Activated T-helper 1 cell treated with Interleukin-2 at 50 U/mL for 16 hours (primary cell): ENCODE data around the gene NFKBIL1.
A peak's percentile ranks its signal among the peaks of the same experiment; 100 is the strongest.

Experiments
- DNase-seq: peaks from one replicate; pipeline ENCODE4 v3.0.0-alpha.2; 2020; ENCODE audit warnings: low read depth

Gene NFKBIL1

DNA sequence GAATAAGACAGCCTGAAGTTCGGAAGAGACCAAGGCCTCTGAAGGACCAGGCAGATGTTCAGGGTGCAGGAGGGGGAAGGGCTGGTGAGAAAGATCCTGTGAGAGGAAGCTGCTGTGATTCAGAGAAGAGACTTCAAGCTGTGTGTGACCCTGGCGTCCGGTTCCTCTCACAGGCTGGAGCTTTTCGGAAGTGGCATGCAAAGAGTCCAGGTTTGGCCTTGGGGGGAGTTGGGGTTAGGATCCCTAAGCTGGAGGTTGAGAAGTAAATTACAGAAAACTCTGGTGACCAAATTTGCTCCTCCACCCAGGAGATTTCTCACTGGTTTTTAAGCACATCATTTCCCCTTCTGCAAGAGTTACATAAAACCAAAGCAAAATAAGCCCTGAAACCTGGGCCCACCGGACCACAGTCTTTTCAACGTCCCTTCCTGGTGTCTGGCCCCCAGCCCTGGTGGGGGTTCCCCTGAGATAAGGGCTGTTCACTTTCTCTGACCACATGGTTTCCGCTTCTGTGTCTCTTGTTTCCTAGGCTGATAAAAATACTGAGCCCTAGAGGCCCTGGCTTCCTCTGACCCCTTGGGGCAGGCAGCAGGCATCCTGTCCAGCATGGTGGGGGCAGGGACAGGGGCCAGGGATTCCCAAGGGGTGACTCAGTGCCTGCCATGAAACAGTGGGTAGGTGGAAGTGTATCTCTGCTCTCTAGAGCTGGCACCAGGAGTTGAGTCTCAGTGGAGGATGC is 12.7 kb downstream of the NFKBIL1 start:
- DNase-seq: no peak

DNA sequence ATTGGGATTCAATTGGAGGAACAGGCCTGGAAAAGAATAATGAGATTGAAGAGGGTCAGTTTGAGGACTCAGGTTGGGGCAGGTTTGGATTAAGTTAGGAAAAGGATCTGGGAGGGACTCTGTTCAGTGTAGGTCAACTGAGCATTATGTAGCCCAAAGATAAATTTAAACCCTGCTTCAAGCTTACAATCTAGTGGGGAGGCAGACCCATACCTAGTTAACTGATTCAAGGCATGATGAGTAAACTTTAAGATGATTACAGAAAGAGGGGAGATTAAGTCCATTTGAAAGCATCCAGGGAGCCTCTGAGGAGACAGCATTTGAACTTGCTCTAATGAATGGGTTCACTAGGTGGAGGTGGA is 13.3 kb downstream of the NFKBIL1 start:
- DNase-seq: no peak

- no peak for DNase-seq
Measured at GRCh38 chr6:31567531-31568370, 20.3 kb downstream of the NFKBIL1 start.

- no peak for DNase-seq
Measured at GRCh38 chr6:31568537-31568961, 21.1 kb downstream of the NFKBIL1 start.

DNA sequence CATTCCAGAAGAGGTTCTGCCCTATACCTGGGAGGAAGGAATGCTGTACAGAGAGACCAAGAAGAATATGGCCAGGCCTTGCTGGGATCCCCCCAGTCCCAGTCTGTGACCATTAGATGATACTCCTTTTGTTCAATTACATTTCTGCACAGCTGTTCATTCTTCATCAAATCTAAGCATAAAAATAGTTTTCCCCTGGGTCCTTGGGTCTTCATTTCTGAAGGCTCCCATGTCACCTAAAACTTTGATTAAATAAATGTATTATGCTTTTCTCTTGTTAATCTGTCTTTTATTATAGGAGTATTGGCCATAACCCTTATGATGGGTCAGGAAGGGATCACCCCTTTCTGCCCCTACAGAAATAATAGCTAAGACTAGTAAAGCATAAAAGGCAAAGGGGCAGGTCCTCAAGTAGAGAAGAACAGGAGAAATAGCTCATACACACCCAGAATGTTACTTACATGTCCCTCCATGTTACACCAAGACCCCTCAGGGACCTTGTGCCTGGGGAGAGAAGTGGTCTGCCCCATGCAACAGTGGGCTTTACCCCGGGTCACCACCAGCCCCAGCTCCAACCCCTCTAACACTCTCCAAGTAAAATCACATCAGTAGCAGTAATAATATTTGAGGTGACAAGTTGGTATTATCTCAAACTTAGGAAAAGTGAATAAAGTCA is 22.6 kb downstream of the NFKBIL1 start:
- no peak for DNase-seq

DNA sequence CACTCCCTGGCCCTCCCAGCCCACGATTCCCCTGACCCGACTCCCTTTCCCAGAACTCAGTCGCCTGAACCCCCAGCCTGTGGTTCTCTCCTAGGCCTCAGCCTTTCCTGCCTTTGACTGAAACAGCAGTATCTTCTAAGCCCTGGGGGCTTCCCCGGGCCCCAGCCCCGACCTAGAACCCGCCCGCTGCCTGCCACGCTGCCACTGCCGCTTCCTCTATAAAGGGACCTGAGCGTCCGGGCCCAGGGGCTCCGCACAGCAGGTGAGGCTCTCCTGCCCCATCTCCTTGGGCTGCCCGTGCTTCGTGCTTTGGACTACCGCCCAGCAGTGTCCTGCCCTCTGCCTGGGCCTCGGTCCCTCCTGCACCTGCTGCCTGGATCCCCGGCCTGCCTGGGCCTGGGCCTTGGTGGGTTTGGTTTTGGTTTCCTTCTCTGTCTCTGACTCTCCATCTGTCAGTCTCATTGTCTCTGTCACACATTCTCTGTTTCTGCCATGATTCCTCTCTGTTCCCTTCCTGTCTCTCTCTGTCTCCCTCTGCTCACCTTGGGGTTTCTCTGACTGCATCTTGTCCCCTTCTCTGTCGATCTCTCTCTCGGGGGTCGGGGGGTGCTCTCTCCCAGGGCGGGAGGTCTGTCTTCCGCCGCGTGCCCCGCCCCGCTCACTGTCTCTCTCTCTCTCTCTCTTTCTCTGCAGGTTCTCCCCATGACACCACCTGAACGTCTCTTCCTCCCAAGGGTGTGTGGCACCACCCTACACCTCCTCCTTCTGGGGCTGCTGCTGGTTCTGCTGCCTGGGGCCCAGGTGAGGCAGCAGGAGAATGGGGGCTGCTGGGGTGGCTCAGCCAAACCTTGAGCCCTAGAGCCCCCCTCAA is 24.9 kb downstream of the NFKBIL1 start, which contains the start of gene LTA:
Gene LTA (plus strand): TSS at position 249 of the 871 bp plus-strand sequence. CDS start 454 bp downstream, at position 703.
- peak; percentile 63 for DNase-seq

DNA sequence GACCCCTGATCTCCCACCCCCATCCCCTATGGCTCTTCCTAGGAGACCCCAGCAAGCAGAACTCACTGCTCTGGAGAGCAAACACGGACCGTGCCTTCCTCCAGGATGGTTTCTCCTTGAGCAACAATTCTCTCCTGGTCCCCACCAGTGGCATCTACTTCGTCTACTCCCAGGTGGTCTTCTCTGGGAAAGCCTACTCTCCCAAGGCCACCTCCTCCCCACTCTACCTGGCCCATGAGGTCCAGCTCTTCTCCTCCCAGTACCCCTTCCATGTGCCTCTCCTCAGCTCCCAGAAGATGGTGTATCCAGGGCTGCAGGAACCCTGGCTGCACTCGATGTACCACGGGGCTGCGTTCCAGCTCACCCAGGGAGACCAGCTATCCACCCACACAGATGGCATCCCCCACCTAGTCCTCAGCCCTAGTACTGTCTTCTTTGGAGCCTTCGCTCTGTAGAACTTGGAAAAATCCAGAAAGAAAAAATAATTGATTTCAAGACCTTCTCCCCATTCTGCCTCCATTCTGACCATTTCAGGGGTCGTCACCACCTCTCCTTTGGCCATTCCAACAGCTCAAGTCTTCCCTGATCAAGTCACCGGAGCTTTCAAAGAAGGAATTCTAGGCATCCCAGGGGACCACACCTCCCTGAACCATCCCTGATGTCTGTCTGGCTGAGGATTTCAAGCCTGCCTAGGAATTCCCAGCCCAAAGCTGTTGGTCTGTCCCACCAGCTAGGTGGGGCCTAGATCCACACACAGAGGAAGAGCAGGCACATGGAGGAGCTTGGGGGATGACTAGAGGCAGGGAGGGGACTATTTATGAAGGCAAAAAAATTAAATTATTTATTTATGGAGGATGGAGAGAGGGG is 26.1 kb downstream of the NFKBIL1 start:
- no peak for DNase-seq

DNA sequence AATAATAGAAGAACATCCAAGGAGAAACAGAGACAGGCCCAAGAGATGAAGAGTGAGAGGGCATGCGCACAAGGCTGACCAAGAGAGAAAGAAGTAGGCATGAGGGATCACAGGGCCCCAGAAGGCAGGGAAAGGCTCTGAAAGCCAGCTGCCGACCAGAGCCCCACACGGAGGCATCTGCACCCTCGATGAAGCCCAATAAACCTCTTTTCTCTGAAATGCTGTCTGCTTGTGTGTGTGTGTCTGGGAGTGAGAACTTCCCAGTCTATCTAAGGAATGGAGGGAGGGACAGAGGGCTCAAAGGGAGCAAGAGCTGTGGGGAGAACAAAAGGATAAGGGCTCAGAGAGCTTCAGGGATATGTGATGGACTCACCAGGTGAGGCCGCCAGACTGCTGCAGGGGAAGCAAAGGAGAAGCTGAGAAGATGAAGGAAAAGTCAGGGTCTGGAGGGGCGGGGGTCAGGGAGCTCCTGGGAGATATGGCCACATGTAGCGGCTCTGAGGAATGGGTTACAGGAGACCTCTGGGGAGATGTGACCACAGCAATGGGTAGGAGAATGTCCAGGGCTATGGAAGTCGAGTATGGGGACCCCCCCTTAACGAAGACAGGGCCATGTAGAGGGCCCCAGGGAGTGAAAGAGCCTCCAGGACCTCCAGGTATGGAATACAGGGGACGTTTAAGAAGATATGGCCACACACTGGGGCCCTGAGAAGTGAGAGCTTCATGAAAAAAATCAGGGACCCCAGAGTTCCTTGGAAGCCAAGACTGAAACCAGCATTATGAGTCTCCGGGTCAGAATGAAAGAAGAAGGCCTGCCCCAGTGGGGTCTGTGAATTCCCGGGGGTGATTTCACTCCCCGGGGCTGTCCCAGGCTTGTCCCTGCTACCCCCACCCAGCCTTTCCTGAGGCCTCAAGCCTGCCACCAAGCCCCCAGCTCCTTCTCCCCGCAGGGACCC is 27.0 kb downstream of the NFKBIL1 start:
- no peak for DNase-seq

DNA sequence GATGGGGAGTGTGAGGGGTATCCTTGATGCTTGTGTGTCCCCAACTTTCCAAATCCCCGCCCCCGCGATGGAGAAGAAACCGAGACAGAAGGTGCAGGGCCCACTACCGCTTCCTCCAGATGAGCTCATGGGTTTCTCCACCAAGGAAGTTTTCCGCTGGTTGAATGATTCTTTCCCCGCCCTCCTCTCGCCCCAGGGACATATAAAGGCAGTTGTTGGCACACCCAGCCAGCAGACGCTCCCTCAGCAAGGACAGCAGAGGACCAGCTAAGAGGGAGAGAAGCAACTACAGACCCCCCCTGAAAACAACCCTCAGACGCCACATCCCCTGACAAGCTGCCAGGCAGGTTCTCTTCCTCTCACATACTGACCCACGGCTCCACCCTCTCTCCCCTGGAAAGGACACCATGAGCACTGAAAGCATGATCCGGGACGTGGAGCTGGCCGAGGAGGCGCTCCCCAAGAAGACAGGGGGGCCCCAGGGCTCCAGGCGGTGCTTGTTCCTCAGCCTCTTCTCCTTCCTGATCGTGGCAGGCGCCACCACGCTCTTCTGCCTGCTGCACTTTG is 28.0 kb downstream of the NFKBIL1 start, which contains the start of gene TNF:
Gene TNF (plus strand): TSS at position 231 of the 567 bp plus-strand sequence. CDS start 177 bp downstream, at position 408.
- DNase-seq: peak; percentile 70

GRCh38 chr6:31575952-31576685 is 28.7 kb downstream of the NFKBIL1 start:
- no peak for DNase-seq

DNA sequence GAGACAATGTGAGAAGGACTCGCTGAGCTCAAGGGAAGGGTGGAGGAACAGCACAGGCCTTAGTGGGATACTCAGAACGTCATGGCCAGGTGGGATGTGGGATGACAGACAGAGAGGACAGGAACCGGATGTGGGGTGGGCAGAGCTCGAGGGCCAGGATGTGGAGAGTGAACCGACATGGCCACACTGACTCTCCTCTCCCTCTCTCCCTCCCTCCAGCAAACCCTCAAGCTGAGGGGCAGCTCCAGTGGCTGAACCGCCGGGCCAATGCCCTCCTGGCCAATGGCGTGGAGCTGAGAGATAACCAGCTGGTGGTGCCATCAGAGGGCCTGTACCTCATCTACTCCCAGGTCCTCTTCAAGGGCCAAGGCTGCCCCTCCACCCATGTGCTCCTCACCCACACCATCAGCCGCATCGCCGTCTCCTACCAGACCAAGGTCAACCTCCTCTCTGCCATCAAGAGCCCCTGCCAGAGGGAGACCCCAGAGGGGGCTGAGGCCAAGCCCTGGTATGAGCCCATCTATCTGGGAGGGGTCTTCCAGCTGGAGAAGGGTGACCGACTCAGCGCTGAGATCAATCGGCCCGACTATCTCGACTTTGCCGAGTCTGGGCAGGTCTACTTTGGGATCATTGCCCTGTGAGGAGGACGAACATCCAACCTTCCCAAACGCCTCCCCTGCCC is 29.6 kb downstream of the NFKBIL1 start:
- no peak for DNase-seq

DNA sequence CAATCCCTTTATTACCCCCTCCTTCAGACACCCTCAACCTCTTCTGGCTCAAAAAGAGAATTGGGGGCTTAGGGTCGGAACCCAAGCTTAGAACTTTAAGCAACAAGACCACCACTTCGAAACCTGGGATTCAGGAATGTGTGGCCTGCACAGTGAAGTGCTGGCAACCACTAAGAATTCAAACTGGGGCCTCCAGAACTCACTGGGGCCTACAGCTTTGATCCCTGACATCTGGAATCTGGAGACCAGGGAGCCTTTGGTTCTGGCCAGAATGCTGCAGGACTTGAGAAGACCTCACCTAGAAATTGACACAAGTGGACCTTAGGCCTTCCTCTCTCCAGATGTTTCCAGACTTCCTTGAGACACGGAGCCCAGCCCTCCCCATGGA is 30.2 kb downstream of the NFKBIL1 start:
- DNase-seq: no peak

GRCh38 chr6:31578184-31579118 is 31.0 kb downstream of the NFKBIL1 start:
- no peak for DNase-seq

GRCh38 chr6:31579119-31579505 is 31.7 kb downstream of the NFKBIL1 start:
- no peak for DNase-seq

DNA sequence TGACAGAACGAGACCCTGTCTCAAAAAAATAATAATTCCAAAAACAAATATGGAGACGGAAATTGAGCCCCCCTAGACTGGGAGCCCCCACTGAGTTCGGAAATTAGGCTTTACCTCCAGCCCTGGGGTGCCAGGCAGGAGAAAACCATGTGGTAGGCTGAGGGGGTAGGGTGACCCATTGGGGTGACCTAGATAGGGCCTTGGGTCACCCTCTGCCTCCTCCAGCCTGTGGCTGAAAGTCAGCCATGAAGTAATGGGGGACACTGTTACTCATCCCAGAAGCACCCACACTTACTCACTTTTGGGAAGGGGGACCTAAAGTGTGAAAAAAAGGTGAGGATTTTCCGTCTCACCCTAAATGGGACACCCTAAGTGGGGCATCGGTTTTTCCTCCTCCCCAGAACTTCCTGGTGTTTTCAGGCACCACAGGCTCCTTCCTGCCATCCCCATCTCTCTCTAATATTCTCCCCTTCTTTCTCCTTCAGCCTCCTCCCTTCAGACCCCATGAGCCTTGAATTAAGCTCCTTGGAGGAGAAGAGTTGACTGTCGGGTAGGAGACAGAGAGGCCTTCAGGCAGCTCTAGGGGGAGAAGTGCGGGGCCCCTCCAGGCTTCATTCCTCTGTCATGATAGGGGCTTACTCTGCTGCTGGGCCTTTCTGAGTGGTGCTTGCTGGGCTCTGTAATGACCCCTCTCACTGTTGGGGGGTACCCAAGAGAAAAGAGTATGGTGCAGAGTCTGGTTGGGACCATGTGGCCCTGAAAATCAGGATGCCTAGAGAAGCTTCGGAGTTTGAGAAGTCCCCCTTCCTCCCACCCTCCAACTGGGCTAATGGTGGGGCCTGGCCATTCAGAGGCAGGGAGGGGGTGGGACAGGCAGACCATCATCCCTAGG is 32.4 kb downstream of the NFKBIL1 start:
- DNase-seq: no peak

- DNase-seq: no peak
Measured at GRCh38 chr6:31580438-31580740, 33.0 kb downstream of the NFKBIL1 start.
